Measurements from ENCODE around the gene MEST.
"Not testable (repeated sequence)": the region's sequence is repeated elsewhere in the genome, so short reads cannot be mapped to it uniquely, and the experiment has no call there.

MEST gene

GRCh38 chr7:130527752-130528355, 36.0 kb downstream of the MEST start:
- not testable (repeated sequence) for DNase-seq

- no peak for DNase-seq
Measured at GRCh38 chr7:130529417-130529816, 37.5 kb downstream of the MEST start.

- not testable (repeated sequence) for DNase-seq
Measured at GRCh38 chr7:130537894-130538293, 46.0 kb downstream of the MEST start.

GRCh38 chr7:130541287-130541686, 49.4 kb downstream of the MEST start:
- not testable (repeated sequence) for DNase-seq

GRCh38 chr7:130542297-130542696, 50.4 kb downstream of the MEST start:
- not testable (repeated sequence) for DNase-seq

- no peak for DNase-seq
Measured at GRCh38 chr7:130543487-130544010, 51.7 kb downstream of the MEST start.

DNA sequence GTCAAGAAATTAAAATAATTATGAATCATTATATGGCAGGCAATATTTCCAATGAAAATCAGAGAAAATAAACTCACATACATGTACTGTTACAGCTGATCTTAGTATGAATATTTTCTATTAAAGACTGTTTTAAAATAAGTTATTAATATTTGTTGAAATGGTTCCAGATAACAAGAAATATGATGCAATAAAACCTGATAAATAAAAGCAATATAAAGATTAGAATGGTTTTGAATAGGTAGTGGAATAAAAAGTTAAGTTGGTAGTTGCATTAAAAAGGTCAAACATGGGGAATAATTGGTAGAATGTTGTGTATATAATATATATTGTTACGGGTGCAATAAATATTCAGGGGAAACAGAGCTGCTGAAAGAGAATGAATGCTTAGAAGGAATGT, 52.5 kb downstream of the MEST start:
- DNase-seq, result no peak

DNA sequence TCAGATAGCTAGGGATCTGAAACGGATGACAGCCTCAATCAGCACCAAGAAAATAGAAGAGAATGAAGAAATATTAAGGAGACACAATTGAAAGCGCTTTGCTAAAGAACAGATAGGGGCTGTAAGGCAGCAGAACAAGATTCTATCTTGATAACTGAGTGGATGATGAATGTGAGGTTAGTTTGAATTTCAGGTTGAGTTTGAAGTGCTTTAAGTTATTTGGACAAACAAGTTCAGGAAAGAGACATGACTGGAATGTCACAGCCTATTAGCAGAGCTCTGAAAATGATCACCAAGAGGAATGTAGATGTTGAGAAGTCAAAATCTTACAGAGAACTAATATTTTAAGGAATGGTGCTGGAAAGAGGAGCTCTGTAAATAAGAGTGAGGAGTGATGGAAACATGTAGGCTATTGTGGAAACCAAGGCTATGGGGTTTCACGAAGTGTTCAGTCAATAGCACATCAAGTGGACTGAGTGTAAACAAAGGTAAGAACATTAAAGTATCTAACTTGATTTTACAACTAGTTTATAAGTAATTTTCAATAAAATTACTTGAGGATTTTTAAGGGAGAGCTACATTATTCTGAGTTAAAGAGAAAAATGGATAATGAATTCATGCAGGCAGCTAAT, 61.6 kb downstream of the MEST start:
- DNase-seq, result no peak

- DNase-seq, result no peak
Measured at GRCh38 chr7:130554481-130554880, 62.6 kb downstream of the MEST start.

Measured in inflammatory macrophage treated with lipopolysaccharide for 1 hour (primary cell).